Endodermal cell (in vitro differentiated cells): ENCODE measurements around the gene ZRANB3. TPM values are rescaled to one million over a fixed set of nuclear protein-coding genes. Genes with fewer than 3 reads are reported as not detected.
"Not testable (repeated sequence)": the region's sequence is repeated elsewhere in the genome, so short reads cannot be mapped to it uniquely, and the experiment has no call there.

Experiments used
- DNase-seq: peaks from one replicate; pipeline ENCODE4 v3.0.0-alpha.2; 2017
- H3K27ac ChIP-seq: 2 replicates; pipeline ENCODE4 v1.5.1; 2013; ENCODE audit warnings: mild to moderate bottlenecking, low read depth, low read length, moderate library complexity
- H3K27me3 ChIP-seq: 2 replicates; pipeline ENCODE4 v1.6.1; 2013; ENCODE audit warnings: mild to moderate bottlenecking, low read length, moderate library complexity; ENCODE audit not compliant: insufficient read depth, control insufficient read depth, poor library complexity, severe bottlenecking
- H3K36me3 ChIP-seq: 2 replicates; pipeline ENCODE4 v1.7.0; 2013; ENCODE audit warnings: mild to moderate bottlenecking, low read length, moderate library complexity; ENCODE audit not compliant: control insufficient read depth, insufficient read depth
- H3K4me1 ChIP-seq: one replicate; pipeline ENCODE4 v1.7.0; 2013; ENCODE audit warnings: low read length; ENCODE audit not compliant: control insufficient read depth, insufficient read depth
- H3K4me3 ChIP-seq: 2 replicates; pipeline ENCODE4 v1.5.1; 2013; ENCODE audit warnings: mild to moderate bottlenecking, low read length, moderate library complexity
- H3K9ac ChIP-seq: 2 replicates; pipeline ENCODE4 v1.6.1; 2013; ENCODE audit warnings: mild to moderate bottlenecking, low read length, moderate library complexity; ENCODE audit not compliant: poor library complexity, severe bottlenecking; ENCODE audit errors: extremely low read depth
- H3K9me3 ChIP-seq: 2 replicates; pipeline ENCODE4 v1.6.1; 2013; ENCODE audit warnings: mild to moderate bottlenecking, low read length, moderate library complexity; ENCODE audit not compliant: control insufficient read depth
- H3K27ac Mint-ChIP-seq: 2 replicates; pipeline ENCODE4 v1.8.0; 2020; ENCODE audit warnings: mixed read lengths
- H3K27me3 Mint-ChIP-seq: 2 replicates; pipeline ENCODE4 v1.8.0; 2021; ENCODE audit warnings: mild to moderate bottlenecking, mixed read lengths; ENCODE audit not compliant: insufficient read depth
- H3K36me3 Mint-ChIP-seq: 2 replicates; pipeline ENCODE4 v1.8.0; 2020; ENCODE audit warnings: low read depth, mixed read lengths
- H3K4me1 Mint-ChIP-seq: 2 replicates; pipeline ENCODE4 v1.8.0; 2020; ENCODE audit warnings: mixed read lengths
- H3K4me3 Mint-ChIP-seq: 2 replicates; pipeline ENCODE4 v1.8.0; 2020; ENCODE audit warnings: mild to moderate bottlenecking, moderate library complexity, mixed read lengths
- H3K9me3 Mint-ChIP-seq: 2 replicates; pipeline ENCODE4 v1.8.0; 2020; ENCODE audit warnings: mild to moderate bottlenecking, mixed read lengths
- CTCF ChIP-seq: fragments of 200-600 bp; sonication (generic); conservative IDR thresholded peaks from 2 replicates; pipeline ENCODE4 v1.5.0; 2021; ENCODE audit warnings: antibody characterized with exemption, mild to moderate bottlenecking
- WGBS, 2 experiments: methylation state at CpG; one replicate each; pipeline versions ENCODE4 v1.1.5 to v1.1.7; 2013; ENCODE audit warnings: missing lambda C conversion rate in 2 of 2, mixed read lengths in 1 of 2; ENCODE audit not compliant: insufficient coverage in 1 of 2, insufficient read length in 1 of 2; 5-methylcytosine and 5-hydroxymethylcytosine counted together
- total RNA-seq, 2 donors: library from RNA; stranded (reverse); fragmentation: NEBNext Ultra II Directional in 1 of 2; extraction: Animal tissue kit (Norgen Biotek cat#: 25700) in 1 of 2; gene quantifications; 2 replicates in 1 of 2; 3 replicates in 1 of 2; pipeline ENCODE4 v1.2.1, GENCODE V29; 2021

The ZRANB3 gene
- total RNA-seq, 2 donors from 2014 or later, result 17.2 to 20.7 TPM

- peaks cover 3% of the 10 kb centered on the region for H3K4me1 Mint-ChIP-seq
- no peak overlapping the region for H3K27ac Mint-ChIP-seq
- Histone ChIP-seq H3K27ac (no peak overlapping the region), H3K9ac (no peak overlapping the region), H3K27me3 (no peaks in the 10 kb centered on the region), H3K36me3 (no peaks in the 10 kb centered on the region), H3K9me3 (no peaks in the 10 kb centered on the region), H3K4me3 (no peak overlapping the region), H3K4me1 (no peaks in the 10 kb centered on the region)
- 82 to 97% methylated on average over 2 to 5 of the region's 5 CpGs for WGBS, 2 experiments
- no peak for DNase-seq
- peaks cover 36% of the 10 kb centered on the region for H3K9me3 Mint-ChIP-seq
- H3K27me3 Mint-ChIP-seq, result no peaks in the 10 kb centered on the region
- no peak for TF ChIP-seq CTCF
- H3K36me3 Mint-ChIP-seq, result peaks cover 1% of the 10 kb centered on the region
- H3K4me3 Mint-ChIP-seq, result no peak overlapping the region
Measured at GRCh38 chr2:135409436-135409835, 121.6 kb downstream of the ZRANB3 start.

GRCh38 chr2:135396259-135396658 lies 134.8 kb downstream of the ZRANB3 start:
- 93 to 96% methylated on average over 1 of the region's 1 CpG for WGBS, 2 experiments
- H3K27ac Mint-ChIP-seq, H3K4me3 ChIP-seq, H3K36me3 Mint-ChIP-seq, H3K36me3 ChIP-seq, H3K9ac ChIP-seq, H3K9me3 ChIP-seq, H3K27ac ChIP-seq, DNase-seq, H3K4me3 Mint-ChIP-seq, H3K4me1 Mint-ChIP-seq, H3K9me3 Mint-ChIP-seq, H3K4me1 ChIP-seq, H3K27me3 Mint-ChIP-seq, H3K27me3 ChIP-seq: not testable (repeated sequence)

GRCh38 chr2:135386993-135387392 lies 144.0 kb downstream of the ZRANB3 start:
- no peaks in the 10 kb centered on the region for H3K36me3 ChIP-seq
- H3K9me3 ChIP-seq, result no peaks in the 10 kb centered on the region
- no peak overlapping the region for H3K4me3 Mint-ChIP-seq
- no peak for DNase-seq
- peaks cover 33% of the 10 kb centered on the region for H3K36me3 Mint-ChIP-seq
- 93 to 100% methylated on average over 2 of the region's 2 CpGs for WGBS, 2 experiments
- no peaks in the 10 kb centered on the region for H3K4me1 ChIP-seq
- H3K9ac ChIP-seq, result no peak overlapping the region
- H3K4me3 ChIP-seq, result no peak overlapping the region
- H3K27me3 Mint-ChIP-seq, result no peaks in the 10 kb centered on the region
- no peak overlapping the region for H3K27ac ChIP-seq
- H3K9me3 Mint-ChIP-seq, result peaks cover 28% of the 10 kb centered on the region
- H3K4me1 Mint-ChIP-seq, result no peaks in the 10 kb centered on the region
- no peak overlapping the region for H3K27ac Mint-ChIP-seq
- no peak for TF ChIP-seq CTCF
- no peaks in the 10 kb centered on the region for H3K27me3 ChIP-seq

GRCh38 chr2:135378591-135378990 lies 152.4 kb downstream of the ZRANB3 start:
- H3K9ac ChIP-seq, result no peak overlapping the region
- no peak overlapping the region for H3K4me3 ChIP-seq
- Mint-ChIP-seq H3K9me3 (peaks cover 40% of the 10 kb centered on the region), H3K27me3 (no peaks in the 10 kb centered on the region), H3K36me3 (peaks cover 21% of the 10 kb centered on the region), H3K4me1 (no peaks in the 10 kb centered on the region), H3K27ac (no peak overlapping the region), H3K4me3 (no peak overlapping the region)
- H3K27ac ChIP-seq, result no peak overlapping the region
- TF ChIP-seq CTCF, result no peak
- H3K36me3 ChIP-seq, result no peaks in the 10 kb centered on the region
- peaks cover 14% of the 10 kb centered on the region for H3K9me3 ChIP-seq
- DNase-seq, result no peak
- H3K27me3 ChIP-seq, result no peaks in the 10 kb centered on the region
- H3K4me1 ChIP-seq, result no peaks in the 10 kb centered on the region
